ENCODE measurements around the gene GRPEL2. TPM values are rescaled to one million over a fixed set of nuclear protein-coding genes. Genes with fewer than 3 reads are reported as not detected.

The GRPEL2 gene
- total and polyA plus RNA-seq, 2 experiments from 2014 or later, result 20.2 to 62.2 TPM

- TF ChIP-seq NANOG (IDR thresholded peaks at IDR 0.05; ENCODE audit: borderline replicate concordance), result no peak
- TF ChIP-seq CREB1 (CRISPR knock-in tag; IDR thresholded peaks at IDR 0.05; ENCODE audit: low read depth), result no peak
- no peak for TF ChIP-seq EZH2 (IDR thresholded peaks at IDR 0.05; ENCODE audit: low read depth, unreplicated experiment)
- no peak for TF ChIP-seq ZNF331 (CRISPR knock-in tag; IDR thresholded peaks at IDR 0.05; ENCODE audit: low read depth)
- no peak for TF ChIP-seq ETS1 (IDR thresholded peaks at IDR 0.05)
- no peak for TF ChIP-seq STAT1 (IDR thresholded peaks at IDR 0.05; ENCODE audit: unreplicated experiment)
- TF ChIP-seq JUNB (IDR thresholded peaks at IDR 0.05; ENCODE audit: unreplicated experiment), result no peak
- TF ChIP-seq REST (IDR thresholded peaks at IDR 0.05; ENCODE audit: unreplicated experiment), result no peak
These were observed 33.0 kb downstream of the GRPEL2 start (continued) for GRCh38 chr5:149378241-149378820.

GRCh38 chr5:149379177-149379761 is 34.0 kb downstream of the GRPEL2 start, which contains the start of gene IL17B:
Gene IL17B, minus strand, starts transcription at chr5:149379292. Its CDS starts 67 bp downstream, at chr5:149379225.
- Mint-ChIP-seq H3K4me1 (peaks cover 19% of the 10 kb centered on the region), H3K9me3 (no peaks in the 10 kb centered on the region), H3K4me3 (no peak within 1 kb of the TSS; the same call in 2 of the 3 replicates), H3K36me3 (ENCODE audit: low read depth) (no peaks in the 10 kb centered on the region; the same call in 2 of the 3 replicates), H3K27me3 (ENCODE audit: insufficient read depth, low read depth, poor library complexity) (peaks cover 4% of the 10 kb centered on the region), H3K27ac (no peak within 1 kb of the TSS)
- Histone ChIP-seq H3K4me3 (no peak within 1 kb of the TSS), H3K9me2 (ENCODE audit: insufficient read depth) (no peaks in the 10 kb centered on the region), H3K27ac (ENCODE audit: low read depth) (no peak within 1 kb of the TSS), H3K27me3 (ENCODE audit: insufficient read depth) (no peaks in the 10 kb centered on the region), H3K4me1 (ENCODE audit: insufficient read depth) (no peaks in the 10 kb centered on the region), H2AFZ (0 out of 2 replicates have a peak within 1 kb of the TSS, but pooled peaks have one; percentile 32), H3K79me2 (replicated peaks; ENCODE audit: insufficient read depth) (no peaks in the 10 kb centered on the region), H3F3A (replicated peaks; ENCODE audit: low read depth) (no peaks in the 10 kb centered on the region), H4K20me1 (replicated peaks; ENCODE audit: insufficient read depth) (no peaks in the 10 kb centered on the region), H3K4me2 (no peak within 1 kb of the TSS), H3K36me3 (ENCODE audit: insufficient read depth) (no peaks in the 10 kb centered on the region)
- ATAC-seq, result no peak
- no peak for DNase-seq (ENCODE audit: low spot score)
- TF ChIP-seq ZNF114 (CRISPR knock-in tag; IDR thresholded peaks at IDR 0.05), result no peak
- no peak for TF ChIP-seq CREB1 (CRISPR knock-in tag; IDR thresholded peaks at IDR 0.05; ENCODE audit: low read depth)
- no peak for TF ChIP-seq ETS1 (IDR thresholded peaks at IDR 0.05)
- no peak for TF ChIP-seq NANOG (IDR thresholded peaks at IDR 0.05; ENCODE audit: borderline replicate concordance)
- TF ChIP-seq ZNF462 (CRISPR knock-in tag; IDR thresholded peaks at IDR 0.05), result no peak
